SH-SY5Y (cell line): ENCODE measurements around the gene CD48.

ENCODE experiments used
- GATA2 ChIP-seq: IDR thresholded peaks from 2 replicates; pipeline ENCODE4 v1.6.1; 2011; ENCODE audit warnings: mild to moderate bottlenecking, low read depth, low read length
- GATA3 ChIP-seq: IDR thresholded peaks from 2 replicates; pipeline ENCODE4 v1.6.1; 2011; ENCODE audit warnings: low read depth, mild to moderate bottlenecking, low read length, moderate library complexity

DNA sequence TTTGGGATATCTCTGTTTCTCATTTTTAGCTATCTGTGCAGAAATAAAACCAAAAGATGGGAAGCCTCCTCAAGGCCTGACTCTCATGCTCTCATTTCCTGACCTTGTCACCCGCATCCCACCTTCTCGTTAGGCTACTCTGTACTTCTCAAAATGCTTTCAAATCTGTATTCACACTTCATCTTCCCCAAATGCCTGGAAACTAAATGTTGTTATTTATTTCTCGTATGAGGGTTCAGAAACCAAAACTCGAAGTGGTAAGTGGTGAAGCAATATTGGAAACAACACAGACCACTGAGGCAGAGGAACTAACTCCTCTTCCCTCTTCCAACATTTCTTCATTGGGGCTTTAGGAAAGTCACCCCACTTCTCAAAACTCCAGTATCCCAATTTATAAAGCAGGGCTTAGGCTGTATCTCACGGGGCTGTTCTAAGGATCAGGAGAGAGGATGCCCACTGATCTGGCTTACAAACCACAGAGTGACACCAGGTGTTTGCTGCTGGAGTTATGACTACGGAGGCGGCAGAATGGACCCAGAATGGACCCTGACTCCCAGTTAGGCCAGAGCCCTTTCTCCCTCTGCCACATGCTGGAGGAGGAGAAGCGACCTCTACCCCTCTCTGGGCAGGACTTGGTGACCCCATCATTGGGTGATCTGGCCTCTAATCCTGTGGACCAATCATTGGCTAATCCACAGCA, 31.0 kb upstream of the CD48 start:
- no peak for TF ChIP-seq GATA2
- TF ChIP-seq GATA3: no peak
